DMS79 (cell line): ENCODE measurements around the gene RASSF8.

Source experiments
- DNase-seq: peaks from one replicate; lab custom pipeline; 2025; lab: John Stamatoyannopoulos, UW

The RASSF8 gene

DNA sequence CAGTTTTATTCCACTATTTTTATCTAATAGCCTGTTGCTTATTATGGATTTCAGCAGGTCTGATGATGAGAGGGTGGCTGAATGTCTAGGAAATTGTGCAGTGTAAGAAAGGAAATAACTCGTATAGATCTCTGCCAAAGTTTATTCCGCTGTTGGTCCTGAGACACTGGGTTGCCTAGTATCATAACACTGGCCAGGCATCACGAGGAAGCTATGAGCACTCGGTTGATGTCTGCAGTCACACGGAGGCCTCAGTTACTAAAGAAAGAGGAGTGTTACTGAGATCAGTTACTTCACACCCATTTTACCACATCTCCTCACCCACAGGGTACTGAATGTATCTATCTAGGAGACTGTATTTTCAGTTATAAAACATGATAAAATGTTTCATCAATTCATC lies 144.5 kb downstream of the RASSF8 start:
- no peak for DNase-seq

DNA sequence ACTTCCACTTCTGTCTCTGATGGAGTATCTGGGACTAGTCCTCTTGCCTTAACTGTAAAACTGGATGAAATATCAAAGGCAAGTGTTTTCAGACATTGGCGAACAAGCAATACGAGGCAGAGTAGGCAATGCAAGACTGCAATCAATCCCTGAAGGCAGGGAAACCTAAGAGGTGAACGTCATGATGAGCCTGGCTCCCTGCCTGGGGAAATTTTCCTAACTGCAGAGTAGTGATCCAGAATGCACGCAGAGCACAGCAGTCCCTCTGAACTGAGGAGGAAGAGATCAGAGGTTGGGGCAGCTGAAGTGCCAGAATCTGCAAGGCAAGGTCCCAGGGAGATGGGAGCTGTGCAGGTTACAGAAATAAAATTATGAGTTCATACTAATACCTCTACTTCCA lies 147.9 kb downstream of the RASSF8 start:
- DNase-seq, result no peak

DNA sequence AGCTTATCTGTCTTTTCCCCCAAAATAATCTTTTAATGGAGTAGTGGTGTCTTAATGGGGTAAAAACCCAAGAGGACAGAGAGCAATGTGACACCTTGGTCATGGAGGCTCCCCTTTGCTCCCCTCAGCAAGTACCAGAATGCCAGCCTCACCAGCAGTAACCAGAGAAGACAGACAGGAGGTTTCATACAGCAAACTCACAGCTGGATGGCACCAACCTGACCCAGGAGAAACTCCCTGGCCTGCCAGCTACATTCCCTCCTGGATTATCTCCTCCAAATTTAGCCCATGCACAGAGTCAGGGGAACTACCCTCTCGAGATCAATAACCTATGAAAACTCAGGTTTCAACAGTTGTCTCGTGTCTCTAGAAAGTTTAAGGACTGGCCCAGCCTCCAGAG lies 150.4 kb downstream of the RASSF8 start:
- DNase-seq, result no peak

DNA sequence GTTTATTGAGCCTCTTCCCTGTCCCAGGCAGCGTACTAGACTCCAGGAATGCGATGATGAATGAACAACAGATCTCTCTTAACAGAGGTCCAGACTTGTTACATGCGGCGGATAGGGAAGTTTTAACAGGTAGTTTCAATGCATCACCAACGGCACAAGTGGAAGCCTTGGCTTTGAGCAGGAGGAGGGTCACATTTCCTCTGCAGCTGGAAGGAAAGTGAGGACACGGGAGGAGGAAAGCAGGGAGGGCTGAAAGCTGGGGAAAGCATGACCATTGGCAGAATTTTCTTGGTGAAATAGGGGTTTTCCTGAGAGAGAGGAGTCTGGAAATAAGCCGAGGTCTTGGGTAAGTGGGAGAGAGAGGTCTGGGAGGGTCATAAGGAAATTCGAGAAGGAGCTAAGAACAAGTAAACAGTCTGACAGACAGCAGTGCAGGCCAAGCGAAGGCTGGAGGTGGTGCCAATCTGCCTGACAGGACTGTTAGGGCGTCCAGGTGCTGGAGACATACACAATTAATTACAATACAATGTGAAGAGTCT lies 150.9 kb downstream of the RASSF8 start:
- DNase-seq, result no peak

DNA sequence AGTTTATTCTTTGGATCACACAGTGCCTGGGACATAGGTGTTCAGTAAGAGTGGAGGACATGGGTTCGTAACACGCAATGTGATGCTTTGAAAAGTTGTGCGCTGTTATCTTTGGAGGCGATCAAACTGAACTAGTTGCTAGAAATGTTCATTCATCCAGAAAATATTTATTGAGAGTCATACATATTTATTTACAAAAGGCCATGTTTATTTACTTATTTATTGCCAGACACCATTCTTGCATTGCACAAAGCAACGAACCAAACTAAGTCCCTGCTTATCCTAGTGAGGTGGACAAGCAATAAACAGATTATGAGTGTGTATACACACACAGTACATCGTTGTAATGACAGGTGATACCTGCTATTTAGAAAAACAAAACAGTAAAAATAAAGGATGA lies 153.8 kb downstream of the RASSF8 start:
- DNase-seq, result no peak

DNA sequence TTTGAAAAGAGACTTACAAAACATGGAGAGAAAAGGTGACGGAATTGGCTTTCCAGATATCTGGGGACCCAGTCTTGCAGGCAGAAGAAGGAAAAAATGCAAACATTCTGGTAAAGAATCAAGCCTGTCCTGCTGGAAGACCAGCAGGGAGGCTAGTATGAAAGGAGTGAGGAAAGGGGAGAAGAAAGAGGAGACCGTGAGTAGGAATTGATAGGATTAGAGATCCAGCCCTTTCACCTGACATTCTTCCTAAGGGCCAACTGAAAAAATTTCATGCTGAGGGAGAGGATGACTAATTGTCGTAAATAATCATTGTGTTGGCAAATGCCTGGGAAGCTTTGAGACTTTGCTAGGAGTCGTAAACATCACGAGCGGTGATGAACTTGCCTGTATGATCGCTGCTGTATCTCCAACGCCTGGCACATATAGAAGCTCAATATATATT lies 154.2 kb downstream of the RASSF8 start:
- DNase-seq, result no peak

DNA sequence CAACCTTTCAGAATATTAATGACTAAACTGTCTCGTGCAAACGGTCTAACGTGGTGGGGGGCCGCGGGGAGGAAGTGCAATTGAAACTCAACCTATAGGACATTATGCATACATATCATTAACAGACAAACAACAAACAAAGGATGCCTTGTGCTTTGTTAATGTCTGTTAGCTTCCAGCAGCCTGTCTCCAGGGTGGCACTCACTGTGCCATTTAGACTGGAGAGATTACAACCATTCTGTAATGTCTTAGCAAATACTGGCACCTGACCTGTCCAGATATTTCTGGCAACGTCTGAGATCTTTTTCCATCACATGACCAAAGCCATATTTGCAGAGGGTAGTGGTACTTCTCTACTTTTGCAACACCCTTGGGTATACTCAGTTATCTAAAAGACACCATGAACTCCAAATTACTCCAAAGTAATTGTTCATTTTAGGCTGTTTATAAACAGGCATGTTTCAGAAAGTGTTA lies 154.7 kb downstream of the RASSF8 start:
- DNase-seq, result no peak

DNA sequence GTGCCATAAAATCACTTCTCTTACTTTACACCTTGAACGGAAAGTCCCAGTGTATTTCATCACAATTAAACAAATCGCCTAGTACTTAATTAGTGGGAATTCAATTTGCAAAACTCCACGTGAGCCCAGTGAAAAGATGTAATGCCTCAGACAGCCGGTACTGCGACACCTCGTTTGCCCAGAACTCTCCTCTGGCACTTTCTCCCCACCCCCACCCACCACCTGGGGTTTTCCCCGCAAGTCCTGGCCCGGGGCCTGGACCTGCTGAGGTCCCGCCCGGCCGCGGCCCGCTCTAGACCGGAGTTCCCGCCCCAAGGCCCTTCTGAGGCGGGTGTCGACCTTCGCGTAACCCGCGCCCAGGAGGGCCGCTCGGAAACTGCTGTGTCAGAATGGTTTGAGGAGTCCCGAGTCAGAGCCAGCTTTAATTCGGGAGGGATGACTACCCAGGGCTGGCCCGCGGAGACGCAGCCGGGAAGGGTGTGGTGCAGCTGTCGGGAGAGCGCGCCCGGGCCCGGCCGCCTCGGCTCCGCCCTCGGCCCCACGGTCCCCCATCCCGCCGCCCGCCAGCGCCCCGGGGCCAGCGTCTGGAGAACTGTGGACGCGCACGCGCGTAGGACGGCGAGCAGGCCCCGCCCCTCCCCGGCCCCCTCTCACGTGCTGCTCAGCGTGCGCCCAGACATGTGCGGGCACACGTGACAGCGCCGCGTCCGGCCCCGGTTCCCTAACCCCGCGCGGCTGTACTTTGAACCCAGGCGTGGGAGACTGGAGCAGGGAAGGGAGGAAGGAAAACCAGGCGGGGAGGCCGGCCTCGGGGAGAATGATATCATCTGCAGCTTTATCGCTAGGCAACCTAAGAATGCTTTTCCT lies 155.6 kb downstream of the RASSF8 start:
- peak; percentile 26 for DNase-seq

DNA sequence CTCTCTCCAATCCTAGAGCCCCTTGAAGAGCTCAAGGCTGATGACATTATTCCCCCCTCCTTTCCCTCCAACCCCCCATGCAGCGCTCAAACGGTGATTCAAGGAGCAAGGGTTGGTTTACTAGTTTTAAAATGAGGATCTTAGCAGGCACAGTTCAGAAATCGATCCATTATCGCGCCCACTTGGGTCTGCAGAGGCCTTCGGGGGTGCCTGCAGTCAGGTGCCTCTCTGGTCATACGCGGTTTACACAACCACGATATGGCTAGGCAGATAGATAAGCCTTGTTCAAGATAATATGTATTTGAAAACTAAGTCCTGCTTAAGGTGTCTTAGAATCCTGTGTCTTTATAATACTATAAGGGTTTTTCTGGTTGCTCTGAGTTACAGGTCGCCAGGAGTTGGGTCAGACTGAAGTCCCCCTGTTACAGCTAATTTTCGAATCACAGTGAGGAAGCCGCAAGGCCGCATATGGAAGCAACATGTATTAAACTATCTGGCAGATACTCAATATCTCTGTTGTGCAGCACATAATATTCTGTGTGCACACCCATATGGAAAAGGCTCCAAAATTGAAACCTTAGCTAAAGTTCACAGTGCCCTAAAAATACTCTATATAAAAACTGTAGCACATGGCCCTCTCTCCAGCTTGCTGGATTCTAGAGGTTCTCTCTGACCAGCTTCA lies 156.4 kb downstream of the RASSF8 start:
- DNase-seq, result no peak

DNA sequence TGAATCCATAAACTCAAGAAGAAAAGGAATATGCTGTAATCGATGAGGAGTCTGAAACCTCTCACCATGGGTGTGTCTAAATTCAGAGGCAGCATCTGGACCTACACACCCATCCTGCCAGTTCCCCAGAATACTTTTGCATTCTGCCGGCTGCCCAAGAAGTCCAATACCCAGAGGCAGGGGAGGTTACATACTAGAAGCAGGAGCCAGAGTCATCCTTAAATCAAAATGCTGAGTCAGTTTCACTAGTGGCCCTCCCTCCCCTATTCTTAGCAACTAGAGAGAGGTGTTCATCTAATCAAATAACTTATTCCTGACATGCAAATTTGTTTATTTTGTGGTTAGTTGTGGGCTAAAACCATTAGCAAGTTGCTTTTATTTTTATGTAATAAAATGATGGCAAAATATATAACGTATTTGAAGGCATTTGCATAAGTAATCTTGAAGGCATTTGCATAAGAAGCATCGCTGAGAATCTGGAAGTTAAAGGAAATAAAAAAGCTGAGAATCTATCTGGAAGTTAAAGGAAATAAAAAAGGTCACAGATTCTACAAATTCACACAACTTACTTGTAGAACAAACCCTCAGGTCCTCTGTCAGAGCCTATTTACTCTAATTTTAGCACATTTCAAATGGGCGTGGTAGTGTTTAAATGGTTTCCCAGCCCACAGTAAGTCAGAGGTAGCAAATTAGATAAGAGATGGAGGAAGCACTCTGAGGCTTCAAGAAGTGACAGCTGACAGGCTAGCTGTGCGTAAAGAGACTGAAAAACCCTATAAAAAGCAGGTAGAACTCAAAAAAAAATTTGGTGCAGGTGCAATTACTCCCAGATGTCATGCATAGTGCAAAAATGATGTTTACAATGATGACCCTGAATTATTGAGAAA lies 158.6 kb downstream of the RASSF8 start:
- DNase-seq, result no peak

DNA sequence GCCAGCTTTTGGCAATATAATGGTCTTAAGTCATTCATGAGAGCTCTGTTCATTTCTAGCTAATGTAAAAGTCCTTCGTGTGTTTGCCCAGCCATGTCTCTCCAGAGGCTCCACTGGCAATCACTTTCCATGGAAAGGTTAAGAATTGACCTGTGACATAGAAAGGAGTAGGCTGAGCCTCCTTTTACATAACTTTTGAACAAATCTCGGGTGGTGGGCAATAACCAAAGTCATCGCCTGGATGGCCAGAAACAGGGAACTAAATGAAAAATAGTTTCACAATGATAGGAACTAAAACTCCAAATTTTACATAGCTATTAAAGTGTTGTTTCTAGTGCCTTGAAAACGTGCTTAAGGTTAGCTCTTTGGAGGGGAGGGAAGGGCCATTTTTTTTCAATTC lies 159.8 kb downstream of the RASSF8 start:
- no peak for DNase-seq

DNA sequence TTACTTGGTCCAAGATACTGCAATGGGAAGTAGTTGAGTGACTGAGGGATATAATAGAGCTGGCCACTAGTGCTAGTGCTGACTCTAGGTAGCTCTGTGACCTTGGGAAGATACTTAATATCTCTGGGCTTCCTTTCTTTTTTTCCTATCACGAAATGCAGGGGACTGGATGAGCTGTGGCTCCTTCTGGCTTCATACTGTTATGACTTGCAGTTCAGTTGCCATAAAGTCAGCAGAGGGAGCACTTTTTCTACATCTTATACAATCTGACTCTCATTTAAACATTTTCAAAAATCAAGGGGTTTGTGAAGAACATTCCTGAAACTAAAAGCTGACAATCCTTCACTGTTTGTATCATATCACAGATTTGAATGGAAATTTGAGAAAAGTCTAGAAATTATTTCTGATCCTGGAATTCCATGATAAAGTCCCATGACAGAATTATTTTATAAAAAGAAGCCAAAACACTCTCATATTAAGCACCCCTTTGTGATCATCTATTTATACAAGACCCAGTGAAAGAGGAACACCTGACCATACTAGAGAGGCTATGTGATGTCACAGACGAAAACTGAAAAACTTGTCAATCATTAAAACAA lies 161.0 kb downstream of the RASSF8 start:
- DNase-seq, result no peak

DNA sequence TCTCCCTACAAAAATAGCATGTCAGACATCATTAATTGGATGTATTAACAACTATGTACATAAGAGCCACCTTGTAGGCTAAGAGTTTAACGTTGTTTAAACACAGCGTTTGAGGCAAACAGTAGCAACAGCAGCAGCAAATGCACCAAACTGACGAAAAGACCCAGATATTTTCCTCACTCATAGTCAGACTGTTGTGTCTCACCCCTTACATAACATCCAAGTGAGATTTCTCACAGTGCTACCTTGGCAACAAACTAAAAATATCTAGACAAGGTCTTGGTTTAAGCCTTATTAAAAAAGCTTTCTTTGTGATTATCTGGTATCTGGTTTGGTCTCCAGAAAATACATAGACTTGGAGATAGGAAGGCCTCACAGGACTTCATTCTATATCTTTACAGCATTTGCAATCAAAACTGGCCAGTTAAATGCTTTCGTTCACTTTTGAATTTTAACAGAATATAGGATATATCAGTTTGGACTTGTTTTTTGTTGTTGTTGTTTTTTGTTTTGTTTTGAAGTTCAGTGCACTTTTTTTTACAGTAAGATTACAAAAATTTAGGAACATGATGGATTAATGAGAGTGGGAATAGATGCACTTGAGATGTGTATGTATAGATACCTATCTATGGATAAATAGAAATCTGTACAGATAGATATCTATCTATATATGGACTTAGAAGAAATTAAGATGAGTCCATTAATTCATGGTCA lies 162.2 kb downstream of the RASSF8 start:
- no peak for DNase-seq

DNA sequence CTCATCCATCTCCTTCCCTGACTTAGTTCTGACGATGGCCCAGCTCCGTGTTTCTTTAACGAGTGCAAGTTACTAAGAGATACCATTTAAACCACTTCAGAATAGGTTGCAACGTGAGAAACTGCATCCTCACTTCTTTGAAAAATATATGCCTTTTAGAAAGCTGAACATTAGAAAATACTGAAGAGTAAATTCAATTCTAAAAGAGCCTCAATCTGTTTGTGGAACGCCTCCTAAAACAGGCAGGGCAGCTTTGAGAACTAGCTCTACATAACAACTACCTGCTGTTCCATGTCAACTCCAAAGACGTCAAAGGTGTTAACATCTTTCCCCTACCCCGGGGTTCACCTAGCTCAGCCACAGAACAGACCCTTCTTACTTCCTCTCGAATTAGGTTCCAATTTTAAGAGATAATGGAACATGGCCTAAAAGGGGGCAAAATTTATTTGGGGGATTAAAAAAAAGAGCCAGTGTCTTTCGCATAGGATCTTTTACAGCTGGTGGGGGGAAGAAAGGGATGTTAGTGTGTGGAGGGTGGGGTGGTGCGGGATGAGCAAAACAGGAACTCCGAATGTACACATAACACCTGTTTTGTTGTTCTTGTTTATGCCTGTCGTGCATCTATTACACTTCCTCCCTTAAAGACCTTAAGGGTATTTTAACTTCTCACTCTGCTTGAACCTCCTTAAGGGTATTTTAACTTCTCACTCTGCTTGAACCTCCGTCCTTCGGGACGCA lies 163.0 kb downstream of the RASSF8 start:
- no peak for DNase-seq

DNA sequence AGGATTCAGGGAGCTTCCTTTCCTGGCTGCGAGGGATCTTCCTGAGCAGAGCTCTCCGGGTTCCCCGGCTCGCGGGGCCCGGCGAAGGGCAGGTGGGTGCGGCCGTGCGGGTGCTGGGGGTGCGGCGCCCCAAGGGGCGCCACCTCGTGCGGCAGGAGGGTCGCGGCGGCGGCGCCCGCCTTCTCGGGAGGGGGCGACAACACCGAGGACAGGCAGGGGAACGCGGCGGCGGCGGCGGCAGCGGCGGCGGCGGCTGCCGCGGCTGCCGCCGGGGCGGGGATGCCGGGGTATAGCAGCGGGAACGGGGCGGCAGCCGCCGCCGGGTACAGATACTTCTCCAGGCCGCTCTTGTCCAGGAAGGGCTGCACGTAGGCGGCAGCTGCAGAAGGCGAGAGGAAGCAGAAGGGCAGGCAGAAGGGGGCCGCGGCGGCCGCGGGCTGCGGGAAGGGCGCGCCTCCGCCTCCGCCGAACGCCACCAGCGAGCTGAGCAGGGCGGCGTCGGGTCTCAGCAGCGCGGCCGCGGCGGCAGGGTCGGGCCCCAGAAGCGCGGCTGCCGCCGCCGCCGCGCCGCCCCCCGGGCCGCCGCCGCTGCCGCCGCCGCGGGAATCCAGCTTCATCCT lies 163.7 kb downstream of the RASSF8 start:
- DNase-seq, result no peak

DNA sequence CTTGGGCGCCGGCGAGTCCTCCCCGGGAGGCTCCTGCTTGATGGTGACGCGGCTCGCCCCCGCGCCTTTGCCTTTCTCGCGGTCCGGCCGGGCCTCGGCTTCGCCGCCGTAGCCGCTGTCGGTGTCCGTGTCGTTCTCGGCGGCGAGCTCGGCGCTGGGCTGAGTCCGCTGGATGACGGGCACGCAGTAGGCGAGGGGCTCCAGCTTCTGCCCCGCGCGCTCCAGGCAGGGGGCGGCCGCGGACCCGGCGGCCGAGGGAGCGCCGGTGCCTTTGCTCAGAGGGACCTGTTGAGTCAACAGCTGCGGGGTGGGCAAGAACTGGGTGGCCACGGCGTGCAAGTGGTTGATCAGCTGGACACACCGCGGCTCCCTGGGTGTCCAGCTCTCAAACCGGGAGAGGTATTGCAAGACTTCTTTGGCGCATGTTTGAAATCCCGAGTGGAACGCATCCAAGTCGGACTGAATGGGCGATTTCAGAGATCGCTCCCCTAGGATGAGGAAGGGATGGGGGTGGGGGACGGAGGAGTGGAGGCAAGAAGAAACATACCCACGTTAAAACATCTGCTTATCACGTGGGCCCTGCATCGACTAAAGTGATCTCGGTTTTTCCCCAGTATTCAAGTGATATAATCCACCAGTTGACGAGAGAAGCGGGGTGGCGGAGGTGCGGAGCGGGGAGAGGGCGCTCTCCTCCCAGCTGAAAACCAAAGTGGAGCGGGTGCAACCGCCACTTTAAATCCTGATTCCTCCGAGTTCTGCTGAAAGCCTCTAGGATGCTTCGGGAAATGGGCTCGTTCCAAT lies 164.4 kb downstream of the RASSF8 start:
- no peak for DNase-seq

DNA sequence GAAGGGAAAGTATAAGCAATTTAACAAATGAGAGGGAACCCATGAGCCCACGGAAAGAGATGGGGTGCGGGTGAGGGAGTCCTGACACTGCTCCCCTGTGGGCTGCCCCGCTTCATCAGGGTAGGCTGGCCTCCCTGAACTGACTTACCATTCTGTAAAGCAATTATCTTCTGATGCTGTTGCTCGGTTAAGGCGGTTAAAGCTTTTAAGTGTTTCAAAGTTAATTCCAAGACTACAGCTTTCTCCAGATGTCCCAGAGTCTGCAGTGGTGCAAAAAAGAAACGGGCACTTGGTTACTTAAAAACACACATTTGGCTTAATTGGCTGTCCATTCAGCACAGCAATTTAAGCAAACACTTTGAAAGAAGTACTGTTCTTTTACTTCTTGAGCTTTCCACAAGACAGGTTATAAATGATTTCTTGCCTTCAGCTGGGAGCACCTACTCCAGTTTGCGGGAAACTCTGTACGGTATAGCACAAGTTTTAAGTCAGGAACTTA lies 165.0 kb downstream of the RASSF8 start:
- no peak for DNase-seq

DNA sequence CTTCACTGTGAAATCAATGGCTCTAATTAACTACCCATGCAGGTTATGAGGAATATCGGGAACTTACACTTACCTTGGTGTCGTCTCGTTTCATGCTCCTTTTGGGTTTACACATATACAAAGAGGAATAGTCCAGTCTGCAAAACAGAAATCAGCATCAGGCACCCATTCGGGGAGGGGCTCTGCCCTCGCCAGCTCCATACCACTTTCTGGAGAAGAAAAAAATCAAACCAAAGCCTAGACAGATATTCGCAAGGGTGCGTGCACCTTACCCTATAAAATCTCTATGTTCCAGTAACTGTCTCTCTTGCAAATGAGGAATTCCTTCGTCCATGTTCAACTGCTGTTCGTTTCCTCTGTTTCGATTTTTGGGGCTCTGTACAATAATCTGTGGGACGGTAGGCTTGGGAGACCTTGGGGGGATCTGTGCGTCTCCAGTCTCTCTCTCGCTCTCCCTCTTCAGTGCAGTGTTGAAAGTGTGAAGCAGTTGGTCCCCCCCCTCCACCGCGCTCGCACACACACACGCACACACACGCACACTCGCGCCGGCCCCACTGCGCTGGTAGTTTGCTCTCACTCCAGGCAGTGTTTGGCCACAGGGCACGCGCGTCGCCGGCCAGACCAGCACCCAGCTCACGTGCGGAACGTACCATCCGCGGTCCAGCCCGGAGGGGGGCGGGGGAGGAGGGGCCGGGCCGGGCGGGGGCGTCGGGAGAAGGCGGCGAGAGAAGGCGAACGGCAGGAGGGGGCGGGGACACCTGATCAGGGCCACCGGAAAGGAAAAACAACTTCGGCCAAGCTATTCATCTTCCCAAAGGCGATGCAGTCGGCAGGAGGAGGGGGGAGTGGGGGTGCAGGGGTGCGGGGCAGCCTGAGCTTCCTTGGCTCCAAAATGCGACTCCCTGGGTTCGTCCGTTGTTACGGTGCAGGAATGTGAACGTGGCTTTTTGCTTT lies 166.2 kb downstream of the RASSF8 start, which contains the start of gene BHLHE41:
Gene BHLHE41 (minus strand): TSS at position 592 of the 954 bp plus-strand sequence. CDS start 258 bp downstream, at position 334.
- no peak for DNase-seq
